Measurements from ENCODE around the gene PFAS. TPM values are rescaled to one million over a fixed set of nuclear protein-coding genes. Genes with fewer than 3 reads are reported as not detected.

Gene PFAS
- total RNA-seq, 1 donor from 2014 or later = 35.4 TPM

DNA sequence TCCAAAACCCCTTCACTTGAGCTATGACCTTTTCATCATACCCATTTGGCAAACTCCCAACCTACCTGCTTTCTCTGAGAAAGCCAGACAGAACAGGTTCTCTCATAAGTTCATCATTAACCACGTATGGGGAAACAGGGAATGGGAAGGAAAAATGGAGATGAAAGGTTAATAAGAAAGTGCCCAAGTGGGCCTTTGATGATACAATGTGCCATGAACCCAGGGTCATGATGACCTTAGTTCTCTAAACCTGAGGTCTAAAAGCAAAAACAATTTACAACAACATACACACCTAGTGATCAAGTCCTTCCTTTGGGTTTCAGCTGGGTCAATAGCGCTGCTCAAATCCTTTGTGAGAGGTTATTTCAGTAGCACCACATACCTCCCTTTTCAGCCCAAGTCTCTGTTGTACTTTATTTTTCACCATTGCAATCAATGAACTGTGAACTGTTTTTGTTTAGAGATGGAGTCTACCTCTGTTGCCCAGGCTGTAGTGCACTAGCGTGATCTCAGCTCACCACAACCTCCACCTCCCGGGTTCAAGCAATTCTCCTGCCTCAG lies 24.9 kb downstream of the PFAS start:
- no peak for FAIRE-seq
- peaks cover 7% of the 10 kb centered on the region for H3K36me3 Mint-ChIP-seq (ENCODE audit: low read depth, unreplicated experiment)
- H3K4me3 Mint-ChIP-seq (ENCODE audit: unreplicated experiment) = no peak overlapping the region

DNA sequence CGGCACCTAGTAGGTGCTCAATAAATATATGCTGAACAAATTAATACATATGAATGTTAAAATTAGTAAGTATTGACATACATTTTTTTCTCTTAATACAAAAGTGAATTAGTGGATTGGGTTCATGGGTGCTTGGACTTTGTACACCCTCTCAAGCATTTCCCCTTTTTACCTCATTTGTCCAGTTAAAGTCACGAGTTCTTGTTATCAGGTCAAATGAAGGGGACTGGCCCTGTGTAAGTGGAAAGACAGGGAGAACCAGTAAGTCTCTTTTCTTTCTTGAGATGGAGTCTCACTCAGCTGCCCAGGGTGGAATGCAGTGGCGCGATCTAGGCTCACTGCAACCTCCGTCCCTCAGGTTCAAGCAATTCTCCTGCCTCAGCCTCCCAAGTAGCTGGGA lies 25.7 kb downstream of the PFAS start:
- H2AFZ ChIP-seq (ENCODE audit: low read depth, low read length) = no peak overlapping the region
- no peak for FAIRE-seq
- H3K4me1 Mint-ChIP-seq (ENCODE audit: low read depth, unreplicated experiment) = no peaks in the 10 kb centered on the region
- H3K36me3 ChIP-seq (ENCODE audit: insufficient read depth, low read length) = no peaks in the 10 kb centered on the region
- H3K27ac ChIP-seq (ENCODE audit: low read depth, low read length) = no peak overlapping the region
- no peak overlapping the region for H3K27ac Mint-ChIP-seq (ENCODE audit: unreplicated experiment)
- no peak overlapping the region for H3K4me3 ChIP-seq (ENCODE audit: insufficient read depth, low read depth, low read length)
- DNase-seq (ENCODE audit: low read depth) = no peak
- no peaks in the 10 kb centered on the region for H4K20me1 ChIP-seq (ENCODE audit: insufficient read depth, low read length)
- TF ChIP-seq, protein P1, sequence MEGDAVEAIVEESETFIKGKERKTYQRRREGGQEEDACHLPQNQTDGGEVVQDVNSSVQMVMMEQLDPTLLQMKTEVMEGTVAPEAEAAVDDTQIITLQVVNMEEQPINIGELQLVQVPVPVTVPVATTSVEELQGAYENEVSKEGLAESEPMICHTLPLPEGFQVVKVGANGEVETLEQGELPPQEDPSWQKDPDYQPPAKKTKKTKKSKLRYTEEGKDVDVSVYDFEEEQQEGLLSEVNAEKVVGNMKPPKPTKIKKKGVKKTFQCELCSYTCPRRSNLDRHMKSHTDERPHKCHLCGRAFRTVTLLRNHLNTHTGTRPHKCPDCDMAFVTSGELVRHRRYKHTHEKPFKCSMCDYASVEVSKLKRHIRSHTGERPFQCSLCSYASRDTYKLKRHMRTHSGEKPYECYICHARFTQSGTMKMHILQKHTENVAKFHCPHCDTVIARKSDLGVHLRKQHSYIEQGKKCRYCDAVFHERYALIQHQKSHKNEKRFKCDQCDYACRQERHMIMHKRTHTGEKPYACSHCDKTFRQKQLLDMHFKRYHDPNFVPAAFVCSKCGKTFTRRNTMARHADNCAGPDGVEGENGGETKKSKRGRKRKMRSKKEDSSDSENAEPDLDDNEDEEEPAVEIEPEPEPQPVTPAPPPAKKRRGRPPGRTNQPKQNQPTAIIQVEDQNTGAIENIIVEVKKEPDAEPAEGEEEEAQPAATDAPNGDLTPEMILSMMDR (IDR thresholded peaks at IDR 0.05; ENCODE audit: insufficient read depth, low read depth, low read length) = no peak
- no peak for TF ChIP-seq EZH2 (IDR thresholded peaks at IDR 0.05; ENCODE audit: insufficient read depth, low read length)
- no peaks in the 10 kb centered on the region for H3K9me3 Mint-ChIP-seq (ENCODE audit: unreplicated experiment)
- H3K79me2 ChIP-seq (ENCODE audit: insufficient read depth, low read length) = no peaks in the 10 kb centered on the region
- H3K4me2 ChIP-seq (ENCODE audit: low read length) = no peak overlapping the region
- peaks cover 7% of the 10 kb centered on the region for H3K36me3 Mint-ChIP-seq (ENCODE audit: low read depth, unreplicated experiment)
- no peak overlapping the region for H3K9ac ChIP-seq (ENCODE audit: low read length)
- no peaks in the 10 kb centered on the region for H3K27me3 Mint-ChIP-seq (ENCODE audit: low read depth, unreplicated experiment)
- H3K4me3 Mint-ChIP-seq (ENCODE audit: unreplicated experiment) = no peak overlapping the region
- no peaks in the 10 kb centered on the region for H3K27me3 ChIP-seq (ENCODE audit: insufficient read depth, low read length)
- H3K9me3 ChIP-seq (ENCODE audit: insufficient read depth, low read depth, low read length) = no peaks in the 10 kb centered on the region
- H3K4me1 ChIP-seq (ENCODE audit: insufficient read depth, low read length) = no peaks in the 10 kb centered on the region

More for the DNA sequence above, 24.9 kb downstream of the PFAS start:
- Histone ChIP-seq H3K36me3 (ENCODE audit: insufficient read depth, low read length) (no peaks in the 10 kb centered on the region), H3K79me2 (ENCODE audit: insufficient read depth, low read length) (no peaks in the 10 kb centered on the region), H3K9me3 (ENCODE audit: insufficient read depth, low read depth, low read length) (no peaks in the 10 kb centered on the region), H3K27ac (ENCODE audit: low read depth, low read length) (no peak overlapping the region), H3K4me3 (ENCODE audit: insufficient read depth, low read depth, low read length) (no peak overlapping the region), H4K20me1 (ENCODE audit: insufficient read depth, low read length) (no peaks in the 10 kb centered on the region), H3K27me3 (ENCODE audit: insufficient read depth, low read length) (no peaks in the 10 kb centered on the region), H3K9ac (ENCODE audit: low read length) (no peak overlapping the region), H2AFZ (ENCODE audit: low read depth, low read length) (no peak overlapping the region), H3K4me2 (ENCODE audit: low read length) (no peak overlapping the region), H3K4me1 (ENCODE audit: insufficient read depth, low read length) (no peaks in the 10 kb centered on the region)
- H3K27me3 Mint-ChIP-seq (ENCODE audit: low read depth, unreplicated experiment) = no peaks in the 10 kb centered on the region
- TF ChIP-seq, protein P1 (IDR thresholded peaks at IDR 0.05; ENCODE audit: insufficient read depth, low read depth, low read length) = no peak
- no peak for TF ChIP-seq EZH2 (IDR thresholded peaks at IDR 0.05; ENCODE audit: insufficient read depth, low read length)
- DNase-seq (ENCODE audit: low read depth) = no peak
- no peaks in the 10 kb centered on the region for H3K9me3 Mint-ChIP-seq (ENCODE audit: unreplicated experiment)
- no peaks in the 10 kb centered on the region for H3K4me1 Mint-ChIP-seq (ENCODE audit: low read depth, unreplicated experiment)
- no peak overlapping the region for H3K27ac Mint-ChIP-seq (ENCODE audit: unreplicated experiment)

- Histone ChIP-seq H3K9me3 (ENCODE audit: insufficient read depth, low read depth, low read length) (no peaks in the 10 kb centered on the region), H3K36me3 (ENCODE audit: insufficient read depth, low read length) (no peaks in the 10 kb centered on the region), H4K20me1 (ENCODE audit: insufficient read depth, low read length) (no peaks in the 10 kb centered on the region), H3K9ac (ENCODE audit: low read length) (no peak overlapping the region), H3K4me2 (ENCODE audit: low read length) (no peak overlapping the region), H3K79me2 (ENCODE audit: insufficient read depth, low read length) (no peaks in the 10 kb centered on the region), H3K4me3 (ENCODE audit: insufficient read depth, low read depth, low read length) (no peak overlapping the region), H3K27me3 (ENCODE audit: insufficient read depth, low read length) (no peaks in the 10 kb centered on the region), H2AFZ (ENCODE audit: low read depth, low read length) (no peak overlapping the region), H3K27ac (ENCODE audit: low read depth, low read length) (no peak overlapping the region), H3K4me1 (ENCODE audit: insufficient read depth, low read length) (no peaks in the 10 kb centered on the region)
- H3K4me1 Mint-ChIP-seq (ENCODE audit: low read depth, unreplicated experiment) = no peaks in the 10 kb centered on the region
- no peaks in the 10 kb centered on the region for H3K27me3 Mint-ChIP-seq (ENCODE audit: low read depth, unreplicated experiment)
- DNase-seq (ENCODE audit: low read depth) (no peak), FAIRE-seq (no peak)
- TF ChIP-seq, protein P1 (IDR thresholded peaks at IDR 0.05; ENCODE audit: insufficient read depth, low read depth, low read length) = no peak
- no peak for TF ChIP-seq EZH2 (IDR thresholded peaks at IDR 0.05; ENCODE audit: insufficient read depth, low read length)
- peaks cover 7% of the 10 kb centered on the region for H3K36me3 Mint-ChIP-seq (ENCODE audit: low read depth, unreplicated experiment)
- no peaks in the 10 kb centered on the region for H3K9me3 Mint-ChIP-seq (ENCODE audit: unreplicated experiment)
- H3K4me3 Mint-ChIP-seq (ENCODE audit: unreplicated experiment) = no peak overlapping the region
- H3K27ac Mint-ChIP-seq (ENCODE audit: unreplicated experiment) = no peak overlapping the region
These were observed 26.6 kb downstream of the PFAS start for GRCh38 chr17:8275421-8276290.

All from astrocyte (in vitro differentiated cells and primary cell).